ENCODE measurements around the gene R3HDM4. TPM values are rescaled to one million over a fixed set of nuclear protein-coding genes. Genes with fewer than 3 reads are reported as not detected.

Gene R3HDM4
- total and polyA plus RNA-seq, 2 donors (not counting 3 experiments of a cell fraction or from before 2014, with no cell fraction given) = 51.8 to 53.9 TPM

DNA sequence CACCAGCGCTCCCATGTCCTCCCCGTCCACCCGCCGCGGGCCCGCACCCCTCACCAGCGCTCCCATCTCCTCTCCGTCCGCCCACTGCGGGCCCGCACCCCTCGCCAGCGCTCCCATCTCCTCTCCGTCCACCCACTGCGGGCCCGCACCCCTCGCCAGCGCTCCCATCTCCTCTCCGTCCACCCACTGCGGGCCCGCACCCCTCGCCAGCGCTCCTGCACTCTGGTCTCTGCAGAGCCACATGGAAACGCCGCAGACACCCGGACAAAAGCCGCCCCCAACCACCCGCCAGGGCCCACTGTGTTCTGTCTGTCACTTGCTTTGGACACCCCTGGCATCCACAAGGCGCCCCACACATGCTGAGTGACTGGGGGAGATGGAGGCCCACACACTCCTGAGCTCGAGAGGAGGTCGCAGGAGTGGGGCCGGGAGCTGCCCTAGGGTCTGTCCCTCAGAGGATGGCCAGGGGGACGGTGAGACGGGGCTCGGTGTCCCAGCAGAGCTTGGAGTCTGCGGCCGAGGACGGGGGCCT, 46.2 kb downstream of the R3HDM4 start:
- no peak overlapping the region for H3K9ac ChIP-seq (replicated peaks; ENCODE audit: extremely low read depth, insufficient read depth, low read length)
- H3K9me1 ChIP-seq (replicated peaks; ENCODE audit: control insufficient read depth, extremely low read depth, insufficient read depth, low read length) = no peaks in the 10 kb centered on the region
- H3K4me2 ChIP-seq (ENCODE audit: insufficient read depth, low read length) = no peak overlapping the region
- intact Hi-C loops (cut with micrococcal nuclease) (no loop called here), dilution Hi-C loops (cut with MboI; ENCODE audit: extremely low pct_ligation_motif_present, low sequenced_read_pairs) (no loop called here)
- no peak for FAIRE-seq
- BruUV-seq (replicated peaks) = no TSS peak
- no peak for TF ChIP-seq JUN (IDR thresholded peaks at IDR 0.05; ENCODE audit: borderline replicate concordance, insufficient read depth, insufficient read length, low read depth)
- H3K4me3 ChIP-seq (replicated peaks in 1 of 3; ENCODE audit: insufficient read depth in 1 of 3, low read depth in 1 of 3, low read length in 3 of 3) = no peak overlapping the region
- POLR2A ChIA-PET = no interaction called here
- DNase-seq (ENCODE audit: low read depth, low spot score) = no peak
- no peaks in the 10 kb centered on the region for H3K9me3 ChIP-seq (replicated peaks; ENCODE audit: control insufficient read depth, insufficient read depth, low read length)
- no peak overlapping the region for H3K27ac ChIP-seq (ENCODE audit: insufficient read depth, low read depth, low read length)
- CTCF ChIA-PET = no interaction called here
- H4K20me1 ChIP-seq (replicated peaks; ENCODE audit: control insufficient read depth, extremely low read depth, insufficient read depth, low read length) = no peaks in the 10 kb centered on the region
- no peak overlapping the region for H2AFZ ChIP-seq (ENCODE audit: low read depth, low read length)
- H3K36me3 ChIP-seq (ENCODE audit: control insufficient read depth in 2 of 2, extremely low read depth in 1 of 2, insufficient read depth in 2 of 2, low read length in 2 of 2) = peaks cover 0 to 11% of the 10 kb centered on the region in 2 experiments
- peaks cover 9% of the 10 kb centered on the region for H3K4me1 ChIP-seq (ENCODE audit: control insufficient read depth, extremely low read depth, insufficient read depth, low read length)
- no peaks in the 10 kb centered on the region for H3K27me3 ChIP-seq (ENCODE audit: control insufficient read depth in 2 of 2, insufficient read depth in 2 of 2, low read length in 2 of 2)
- H3K79me2 ChIP-seq (ENCODE audit: control insufficient read depth, insufficient read depth, low read length) = no peaks in the 10 kb centered on the region

GRCh38 chr19:863315-863620, 49.8 kb downstream of the R3HDM4 start:
- H4K20me1 ChIP-seq (replicated peaks; ENCODE audit: control insufficient read depth, extremely low read depth, insufficient read depth, low read length) = no peaks in the 10 kb centered on the region
- H3K9me3 ChIP-seq (replicated peaks; ENCODE audit: control insufficient read depth, insufficient read depth, low read length) = no peaks in the 10 kb centered on the region
- ChIA-PET POLR2A (interaction anchor here (0.6 to 1.1 kb wide), 2 partner anchors 32 to 122 kb away, joined by 4 to 6 read pairs; no protein-coding TSS in a partner anchor), CTCF (interaction anchor here (0.6 to 2.4 kb wide), 22 partner anchors 10 to 124 kb away, joined by 3 to 16 read pairs (median 4); partner anchors contain the start of genes MED16, PRTN3, RNU6-9 and WDR18)
- TF ChIP-seq FOS (IDR thresholded peaks at IDR 0.05; ENCODE audit: borderline replicate concordance, insufficient read depth, low read length) (no peak), MYC (IDR thresholded peaks at IDR 0.05; ENCODE audit: low read depth, low read length) (no peak), JUN (IDR thresholded peaks at IDR 0.05; ENCODE audit: borderline replicate concordance, insufficient read depth, insufficient read length, low read depth) (no peak), EZH2 (IDR thresholded peaks at IDR 0.05; ENCODE audit: borderline replicate concordance, low read depth, low read length, severe bottlenecking) (no peak), POLR2AphosphoS5 (IDR thresholded peaks at IDR 0.05; ENCODE audit: insufficient read depth, low read depth, low read length) (no peak), POLR2A (IDR thresholded peaks at IDR 0.05; ENCODE audit: low read depth, low read length) (no peak), GATA2 (IDR thresholded peaks at IDR 0.05; ENCODE audit: insufficient read depth, insufficient read length, low read depth, low read length) (no peak)
- TF ChIP-seq, protein P1, sequence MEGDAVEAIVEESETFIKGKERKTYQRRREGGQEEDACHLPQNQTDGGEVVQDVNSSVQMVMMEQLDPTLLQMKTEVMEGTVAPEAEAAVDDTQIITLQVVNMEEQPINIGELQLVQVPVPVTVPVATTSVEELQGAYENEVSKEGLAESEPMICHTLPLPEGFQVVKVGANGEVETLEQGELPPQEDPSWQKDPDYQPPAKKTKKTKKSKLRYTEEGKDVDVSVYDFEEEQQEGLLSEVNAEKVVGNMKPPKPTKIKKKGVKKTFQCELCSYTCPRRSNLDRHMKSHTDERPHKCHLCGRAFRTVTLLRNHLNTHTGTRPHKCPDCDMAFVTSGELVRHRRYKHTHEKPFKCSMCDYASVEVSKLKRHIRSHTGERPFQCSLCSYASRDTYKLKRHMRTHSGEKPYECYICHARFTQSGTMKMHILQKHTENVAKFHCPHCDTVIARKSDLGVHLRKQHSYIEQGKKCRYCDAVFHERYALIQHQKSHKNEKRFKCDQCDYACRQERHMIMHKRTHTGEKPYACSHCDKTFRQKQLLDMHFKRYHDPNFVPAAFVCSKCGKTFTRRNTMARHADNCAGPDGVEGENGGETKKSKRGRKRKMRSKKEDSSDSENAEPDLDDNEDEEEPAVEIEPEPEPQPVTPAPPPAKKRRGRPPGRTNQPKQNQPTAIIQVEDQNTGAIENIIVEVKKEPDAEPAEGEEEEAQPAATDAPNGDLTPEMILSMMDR (IDR thresholded peaks at IDR 0.05; ENCODE audit: extremely low read depth in 1 of 2, insufficient read depth in 1 of 2, low read depth in 1 of 2, low read length in 2 of 2) = no peak
- TF ChIP-seq, protein P2, sequence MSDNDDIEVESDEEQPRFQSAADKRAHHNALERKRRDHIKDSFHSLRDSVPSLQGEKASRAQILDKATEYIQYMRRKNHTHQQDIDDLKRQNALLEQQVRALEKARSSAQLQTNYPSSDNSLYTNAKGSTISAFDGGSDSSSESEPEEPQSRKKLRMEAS (IDR thresholded peaks at IDR 0.05; ENCODE audit: insufficient read depth, insufficient read length) = no peak
- dilution Hi-C loops (cut with MboI; ENCODE audit: extremely low pct_ligation_motif_present, low sequenced_read_pairs) (no loop called here), intact Hi-C loops (cut with micrococcal nuclease) (loop anchor here (2.0 kb wide), 2 partner anchors 46 to 58 kb away; no protein-coding TSS in a partner anchor)
- H3K27ac ChIP-seq (ENCODE audit: insufficient read depth, low read depth, low read length) = no peak overlapping the region
- DNase-seq (ENCODE audit: low read depth, low spot score) = no peak
- peaks cover 0 to 6% of the 10 kb centered on the region in 2 experiments for H3K36me3 ChIP-seq (ENCODE audit: control insufficient read depth in 2 of 2, extremely low read depth in 1 of 2, insufficient read depth in 2 of 2, low read length in 2 of 2)
- no peak overlapping the region for H3K4me3 ChIP-seq (replicated peaks in 1 of 3; ENCODE audit: insufficient read depth in 1 of 3, low read depth in 1 of 3, low read length in 3 of 3)
- no peak overlapping the region for H3K9ac ChIP-seq (replicated peaks; ENCODE audit: extremely low read depth, insufficient read depth, low read length)
- no peak for FAIRE-seq
- H2AFZ ChIP-seq (ENCODE audit: low read depth, low read length) = no peak overlapping the region
- no peak overlapping the region for H3K4me2 ChIP-seq (ENCODE audit: insufficient read depth, low read length)
- H3K79me2 ChIP-seq (ENCODE audit: control insufficient read depth, insufficient read depth, low read length) = no peaks in the 10 kb centered on the region
- no peaks in the 10 kb centered on the region for H3K9me1 ChIP-seq (replicated peaks; ENCODE audit: control insufficient read depth, extremely low read depth, insufficient read depth, low read length)
- no TSS peak for BruUV-seq (replicated peaks)
- no peaks in the 10 kb centered on the region for H3K4me1 ChIP-seq (ENCODE audit: control insufficient read depth, extremely low read depth, insufficient read depth, low read length)
- peaks cover 0 to 2% of the 10 kb centered on the region in 2 experiments for H3K27me3 ChIP-seq (ENCODE audit: control insufficient read depth in 2 of 2, insufficient read depth in 2 of 2, low read length in 2 of 2)

Measured in endothelial cell of umbilical vein (primary cell).